DND-41 (cell line): Measurements from ENCODE around the gene DES.

ENCODE experiments used
- ATAC-seq: fragments of 200-7000 bp; cut with Tn5 transposase; 3 replicates; pipeline ENCODE4 v1.9.1; 2021; ENCODE audit warnings: low read depth; ENCODE audit not compliant: insufficient read depth
- DNase-seq: peaks from one replicate; pipeline ENCODE4 v3.0.0-alpha.2; 2020
- H2AFZ ChIP-seq: 2 replicates; pipeline ENCODE4 v1.6.0; 2012; ENCODE audit warnings: low read depth, low read length
- H3K27ac ChIP-seq: 2 replicates; pipeline ENCODE4 v1.5.1; 2012; ENCODE audit warnings: low read length, inconsistent platforms
- H3K27me3 ChIP-seq: fragments of 200-600 bp; sonication (generic); 2 replicates; pipeline ENCODE4 v1.6.0; 2012; ENCODE audit warnings: low read length, mild to moderate bottlenecking, inconsistent platforms; ENCODE audit not compliant: insufficient read depth, poor library complexity
- H3K36me3 ChIP-seq: 2 replicates; pipeline ENCODE4 v1.5.1; 2012; ENCODE audit warnings: low read length, inconsistent platforms; ENCODE audit not compliant: insufficient read depth
- H3K4me1 ChIP-seq: 2 replicates; pipeline ENCODE4 v1.5.1; 2012; ENCODE audit warnings: mild to moderate bottlenecking, low read length; ENCODE audit not compliant: insufficient read depth
- H3K4me2 ChIP-seq: 2 replicates; pipeline ENCODE4 v1.6.0; 2012; ENCODE audit warnings: mild to moderate bottlenecking, moderate library complexity, low read length, inconsistent platforms; ENCODE audit not compliant: insufficient read depth
- H3K4me3 ChIP-seq, 2 experiments: fragments of 200-600 bp in 1 of 2; shearing (Covaris generic) in 1 of 2; 2 replicates each; pipeline ENCODE4 v1.5.1; 2012 to 2016; ENCODE audit warnings: inconsistent platforms in 2 of 2, low read length in 2 of 2, mild to moderate bottlenecking in 2 of 2, low read depth in 1 of 2, moderate library complexity in 1 of 2
- H3K79me2 ChIP-seq: 2 replicates; pipeline ENCODE4 v1.6.0; 2012; ENCODE audit warnings: low read length, inconsistent platforms; ENCODE audit not compliant: insufficient read depth
- H3K9ac ChIP-seq: 2 replicates; pipeline ENCODE4 v1.6.0; 2012; ENCODE audit warnings: low read depth, mild to moderate bottlenecking, inconsistent platforms, low read length, moderate library complexity
- H3K9me3 ChIP-seq: 2 replicates; pipeline ENCODE4 v1.5.1; 2012; ENCODE audit warnings: low read length, moderate library complexity, mild to moderate bottlenecking, inconsistent platforms; ENCODE audit not compliant: insufficient read depth, severe bottlenecking
- H4K20me1 ChIP-seq: 2 replicates; pipeline ENCODE4 v1.6.0; 2012; ENCODE audit warnings: low read length; ENCODE audit not compliant: insufficient read depth
- CTCF ChIP-seq: IDR thresholded peaks from 2 replicates; pipeline ENCODE4 v1.5.1; 2012; ENCODE audit warnings: borderline replicate concordance, low read length, moderate library complexity, mild to moderate bottlenecking; ENCODE audit not compliant: poor library complexity, severe bottlenecking; ENCODE audit errors: extremely low read depth
- EZH2 ChIP-seq: IDR thresholded peaks from 3 replicates; pipeline ENCODE4 v1.6.1; 2012; ENCODE audit warnings: borderline replicate concordance, low read depth, mild to moderate bottlenecking, moderate library complexity, low read length, inconsistent platforms; ENCODE audit not compliant: severe bottlenecking

The DES gene

DNA sequence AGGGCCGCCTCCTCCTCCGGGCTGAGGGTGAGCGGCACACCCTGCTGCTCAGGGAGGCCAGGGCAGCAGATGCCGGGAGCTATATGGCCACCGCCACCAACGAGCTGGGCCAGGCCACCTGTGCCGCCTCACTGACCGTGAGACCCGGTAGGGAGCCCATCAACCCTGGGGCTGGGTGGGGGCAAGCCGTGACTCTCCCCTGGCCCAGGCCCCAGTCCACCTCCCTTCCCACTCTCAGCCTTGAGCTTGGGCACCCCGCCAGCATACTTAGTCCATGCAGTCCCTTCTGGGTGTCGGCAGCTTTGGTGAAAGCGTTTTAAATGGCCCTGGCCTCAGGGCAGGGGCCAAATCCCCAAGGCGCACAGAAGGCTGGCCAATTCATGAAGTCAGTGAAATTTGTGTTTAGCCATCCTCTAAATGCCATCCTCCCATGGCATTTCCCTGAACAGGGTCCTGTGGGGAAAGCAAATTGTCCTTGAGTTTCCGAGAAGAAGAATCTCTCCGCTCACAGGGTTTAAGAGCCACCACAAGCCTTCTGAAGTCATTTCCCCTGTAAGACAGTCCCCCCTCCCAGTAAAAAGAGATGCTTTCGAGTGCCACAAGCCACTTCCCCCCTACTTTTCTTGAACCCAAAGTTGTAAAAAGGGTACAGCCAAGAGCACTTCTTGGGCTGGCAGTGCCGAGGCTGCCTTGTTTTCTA lies 33.6 kb downstream of the DES start:
- DNase-seq (no peak), ATAC-seq (no peak)
- Histone ChIP-seq H3K4me1 (no peaks in the 10 kb centered on the region), H2AFZ (no peak overlapping the region), H3K4me3 (no peak overlapping the region), H3K9me3 (no peaks in the 10 kb centered on the region), H3K27me3 (no peaks in the 10 kb centered on the region), H3K36me3 (no peaks in the 10 kb centered on the region; the same call in 1 of the 2 replicates), H3K79me2 (no peaks in the 10 kb centered on the region), H3K9ac (no peak overlapping the region), H3K4me2 (no peak overlapping the region), H3K27ac (no peak overlapping the region), H4K20me1 (no peaks in the 10 kb centered on the region; the same call in none of the 2 replicates)
- TF ChIP-seq CTCF = no peak
- TF ChIP-seq EZH2 = no peak

DNA sequence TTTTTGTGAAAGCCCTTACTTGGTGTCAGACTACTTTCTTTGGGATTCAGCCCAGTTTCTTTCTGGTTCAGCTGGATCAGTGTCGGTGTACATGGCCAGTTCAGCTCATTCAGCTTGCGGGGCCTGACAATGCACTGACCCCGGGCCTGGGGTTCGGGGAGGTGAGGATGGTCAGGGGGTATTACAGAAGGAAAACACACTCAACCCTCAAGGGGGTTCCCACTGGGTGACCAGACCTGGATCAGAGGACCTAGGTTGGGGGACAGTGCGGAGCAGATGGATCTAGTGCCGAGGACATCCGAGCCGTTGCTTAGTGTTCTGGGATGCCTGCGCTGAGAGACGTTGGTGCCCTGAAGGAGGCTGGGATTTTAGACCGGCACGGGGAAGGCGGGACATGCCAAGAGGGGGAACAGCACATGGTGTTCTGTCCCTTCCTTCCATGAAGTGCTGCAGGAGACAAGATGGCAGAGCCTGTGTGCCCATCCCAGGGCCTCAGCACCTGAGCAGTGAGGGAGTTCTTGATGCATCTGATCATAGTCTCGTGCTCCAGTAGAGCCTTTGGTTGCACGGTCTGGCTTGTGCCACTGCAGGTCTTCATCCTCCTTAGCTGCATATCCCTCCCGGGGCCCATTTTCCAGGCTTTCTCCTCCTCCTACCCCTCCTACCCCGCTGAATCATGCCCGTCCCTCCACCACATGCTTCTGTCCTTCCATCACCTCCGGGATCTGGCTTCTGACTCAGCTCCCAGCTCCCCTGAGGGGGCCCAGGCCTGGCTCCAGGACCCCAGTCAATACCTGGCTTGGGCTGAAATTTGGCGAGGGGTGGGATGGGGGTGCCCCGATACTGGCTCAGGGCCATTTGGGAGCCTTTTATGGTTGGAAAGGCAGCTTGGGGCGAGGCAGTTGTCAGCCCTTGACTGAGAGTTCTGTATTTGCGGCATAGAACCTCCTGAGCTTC lies 34.5 kb downstream of the DES start:
- no peaks in the 10 kb centered on the region; the same call in 1 of the 2 replicates for H3K36me3 ChIP-seq
- H3K27me3 ChIP-seq = no peaks in the 10 kb centered on the region
- TF ChIP-seq EZH2 (no peak), CTCF (no peak)
- H3K9me3 ChIP-seq = no peaks in the 10 kb centered on the region
- H2AFZ ChIP-seq = no peak overlapping the region
- no peak for ATAC-seq
- H3K27ac ChIP-seq = no peak overlapping the region
- H3K4me1 ChIP-seq = no peaks in the 10 kb centered on the region
- no peak overlapping the region for H3K9ac ChIP-seq
- H3K4me2 ChIP-seq = no peak overlapping the region
- H3K79me2 ChIP-seq = no peaks in the 10 kb centered on the region
- no peak overlapping the region for H3K4me3 ChIP-seq
- H4K20me1 ChIP-seq = no peaks in the 10 kb centered on the region; the same call in none of the 2 replicates
- DNase-seq = no peak

- no peak for ATAC-seq
Observed at GRCh38 chr2:219453671-219454590, 35.8 kb downstream of the DES start.

More at GRCh38 chr2:219453671-219454590, 35.8 kb downstream of the DES start:
- Histone ChIP-seq H2AFZ (no peak overlapping the region), H3K36me3 (no peaks in the 10 kb centered on the region), H3K9ac (no peak overlapping the region), H3K4me3 (no peak overlapping the region), H3K79me2 (no peaks in the 10 kb centered on the region), H3K4me2 (no peak overlapping the region), H3K9me3 (no peaks in the 10 kb centered on the region), H4K20me1 (peaks cover 1% of the 10 kb centered on the region), H3K27ac (no peak overlapping the region), H3K4me1 (no peaks in the 10 kb centered on the region), H3K27me3 (no peaks in the 10 kb centered on the region)
- TF ChIP-seq CTCF = no peak
- no peak for TF ChIP-seq EZH2
- DNase-seq = no peak
